Thyroid gland (tissue), 4 donors: ENCODE data around the gene NRG3.

Source experiments
- CTCF ChIP-seq, 6 experiments: fragments of 200-600 bp in 3 of 6; fragments of 450-650 bp in 3 of 6; sonication (generic) in 3 of 6; IDR thresholded peaks; one replicate each; pipeline ENCODE4 v1.5.1; 2016 to 2019; ENCODE audit warnings: antibody characterized with exemption in 6 of 6, mild to moderate bottlenecking in 2 of 6, inconsistent platforms in 1 of 6, moderate library complexity in 1 of 6
- POLR2A ChIP-seq, 2 donors: fragments of 450-650 bp; IDR thresholded peaks; one replicate each; pipeline ENCODE4 v1.6.1; 2017; ENCODE audit warnings: antibody characterized with exemption in 2 of 2, mild to moderate bottlenecking in 2 of 2, moderate library complexity in 1 of 2

- TF ChIP-seq CTCF (IDR thresholded peaks at IDR 0.05), result no peak
- TF ChIP-seq POLR2A (IDR thresholded peaks at IDR 0.05), result no peak
These were observed 750.7 kb downstream of the NRG3 start for GRCh38 chr10:82625512-82626189.
